Panc1 (cell line): ENCODE data around the gene KIF26B. TPM values are rescaled to one million over a fixed set of nuclear protein-coding genes. Genes with fewer than 3 reads are reported as not detected.

Experiments used
- ATAC-seq: fragments of 200-7000 bp; cut with Tn5 transposase; 2 replicates; pipeline ENCODE4 v1.9.1; 2020; ENCODE audit warnings: mild to moderate bottlenecking, moderate library complexity
- BruUV-seq: library from RNA; stranded (reverse); fragments of 400-500 nt; replicated peaks from 2 replicates; lab custom pipeline; 2021; lab: Mats Ljungman, UMichigan
- CTCF ChIA-PET: fragments of 300-600 bp; sonication (Branson Sonifier 250); formaldehyde crosslinking; loops from one replicate; lab custom pipeline; 2022; ENCODE audit warnings: antibody characterized with exemption; lab: Charles Lee
- POLR2A ChIA-PET: fragments of 300-600 bp; sonication (Branson Sonifier 250); formaldehyde crosslinking; loops from one replicate; lab custom pipeline; 2022; ENCODE audit warnings: antibody characterized with exemption; lab: Charles Lee
- DNase-seq: peaks from one replicate; pipeline ENCODE4 v3.0.0-alpha.2; 2010; ENCODE audit warnings: low read depth, low spot score
- H3K27ac ChIP-seq: 2 replicates; pipeline ENCODE4 v1.5.1; 2011; ENCODE audit warnings: mild to moderate bottlenecking, low read length, inconsistent platforms
- H3K27me3 ChIP-seq: fragments of 200-500 bp; sonication (Bioruptor generic); 2 replicates; pipeline ENCODE4 v1.6.0; 2014; ENCODE audit warnings: low read length, inconsistent platforms; ENCODE audit not compliant: control insufficient read depth, insufficient read depth
- H3K36me3 ChIP-seq: fragments of 200-500 bp; sonication (Bioruptor generic); 2 replicates; pipeline ENCODE4 v1.5.1; 2014; ENCODE audit warnings: inconsistent platforms, mild to moderate bottlenecking, low read length, moderate library complexity; ENCODE audit not compliant: control insufficient read depth, insufficient read depth
- H3K4me1 ChIP-seq: 2 replicates; pipeline ENCODE4 v1.5.1; 2011; ENCODE audit warnings: inconsistent platforms, mild to moderate bottlenecking, low read length, moderate library complexity; ENCODE audit not compliant: control insufficient read depth, insufficient read depth
- H3K4me3 ChIP-seq, 2 experiments: 2 replicates each; pipeline ENCODE4 v1.5.1; 2011 to 2012; ENCODE audit warnings: low read depth in 2 of 2, low read length in 2 of 2, mild to moderate bottlenecking in 2 of 2, inconsistent platforms in 1 of 2, moderate library complexity in 1 of 2
- H3K9me3 ChIP-seq: fragments of 200-500 bp; sonication (Bioruptor generic); 2 replicates; pipeline ENCODE4 v1.5.1; 2014; ENCODE audit warnings: low read depth, mild to moderate bottlenecking, inconsistent platforms, low read length, moderate library complexity; ENCODE audit not compliant: control insufficient read depth, insufficient read depth
- POLR2AphosphoS5 ChIP-seq: IDR thresholded peaks from 2 replicates; pipeline ENCODE4 v1.6.1; 2012; ENCODE audit warnings: mild to moderate bottlenecking, low read depth, low read length, moderate library complexity
- SIN3A ChIP-seq: IDR thresholded peaks from 2 replicates; pipeline ENCODE4 v1.6.1; 2012; ENCODE audit warnings: low read depth, mild to moderate bottlenecking, low read length, moderate library complexity, borderline replicate concordance; ENCODE audit not compliant: insufficient read depth
- in situ Hi-C: cut with HindIII; loops from 2 replicates; pipeline ENCODE4 v1.10.0; 2016; ENCODE audit warnings: low sequenced_read_pairs, low pct_unique_long_range_greater_than_20kb
- intact Hi-C: fragments of 100-400 bp; cut with micrococcal nuclease; formaldehyde crosslinking; loops from one replicate; pipeline ENCODE4 v1.10.0; 2022; ENCODE audit not compliant: unreplicated experiment
- total RNA-seq: library from RNA; stranded (reverse); gene quantifications from one replicate; pipeline ENCODE4 v1.2.1, GENCODE V29; 2021; ENCODE audit not compliant: unreplicated experiment
- TF ChIP-seq, protein P1 (sequence below), 2 experiments: IDR thresholded peaks; 2 replicates each; pipeline ENCODE4 v1.6.1; 2011 to 2012; ENCODE audit warnings: low read depth in 2 of 2, control low read depth in 1 of 2, low read length in 1 of 2, mild to moderate bottlenecking in 1 of 2, moderate library complexity in 1 of 2; ENCODE audit not compliant: insufficient read depth in 1 of 2
- TF ChIP-seq, protein P2 (sequence below): fragments of 450-650 bp; IDR thresholded peaks from 2 replicates; pipeline ENCODE4 v1.5.1; 2017; ENCODE audit warnings: mild to moderate bottlenecking

The KIF26B gene
- total RNA-seq, 1 experiment from 2014 or later, result 0.33 TPM

DNA sequence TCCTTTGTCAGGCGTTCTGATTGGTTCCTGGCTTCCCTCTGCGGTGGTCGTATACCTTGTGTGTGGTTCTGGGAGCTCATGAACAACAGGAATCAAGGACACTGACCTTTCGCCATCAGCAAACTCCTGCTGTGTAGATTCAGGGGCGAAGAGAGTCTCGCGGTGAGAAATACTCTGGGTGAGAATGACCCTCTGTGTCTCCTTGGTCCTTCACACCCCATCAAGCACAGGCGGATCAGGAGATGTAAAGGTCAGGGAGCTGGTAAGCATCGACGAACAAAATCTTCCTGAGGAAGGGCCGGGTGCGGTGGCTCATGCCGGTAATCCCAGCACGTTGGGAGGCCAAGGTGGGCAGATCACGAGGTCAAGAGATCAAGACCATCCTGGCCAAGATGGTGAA is 207.2 kb downstream of the KIF26B start:
- ATAC-seq, result no peak
- in situ Hi-C loops, result no loop called here
- H3K4me3 ChIP-seq, result no peak overlapping the region
- H3K27me3 ChIP-seq, result no peaks in the 10 kb centered on the region
- DNase-seq, result no peak
- ChIA-PET CTCF (interaction anchor here (0.6 kb wide), 1 partner anchor 63 kb away, joined by 8 read pairs; no protein-coding TSS in a partner anchor), POLR2A (no interaction called here)
- no peaks in the 10 kb centered on the region for H3K4me1 ChIP-seq
- H3K36me3 ChIP-seq, result no peaks in the 10 kb centered on the region
- no TSS peak for BruUV-seq
- intact Hi-C loops, result no loop called here
- TF ChIP-seq SIN3A, result no peak
- TF ChIP-seq, protein P1, sequence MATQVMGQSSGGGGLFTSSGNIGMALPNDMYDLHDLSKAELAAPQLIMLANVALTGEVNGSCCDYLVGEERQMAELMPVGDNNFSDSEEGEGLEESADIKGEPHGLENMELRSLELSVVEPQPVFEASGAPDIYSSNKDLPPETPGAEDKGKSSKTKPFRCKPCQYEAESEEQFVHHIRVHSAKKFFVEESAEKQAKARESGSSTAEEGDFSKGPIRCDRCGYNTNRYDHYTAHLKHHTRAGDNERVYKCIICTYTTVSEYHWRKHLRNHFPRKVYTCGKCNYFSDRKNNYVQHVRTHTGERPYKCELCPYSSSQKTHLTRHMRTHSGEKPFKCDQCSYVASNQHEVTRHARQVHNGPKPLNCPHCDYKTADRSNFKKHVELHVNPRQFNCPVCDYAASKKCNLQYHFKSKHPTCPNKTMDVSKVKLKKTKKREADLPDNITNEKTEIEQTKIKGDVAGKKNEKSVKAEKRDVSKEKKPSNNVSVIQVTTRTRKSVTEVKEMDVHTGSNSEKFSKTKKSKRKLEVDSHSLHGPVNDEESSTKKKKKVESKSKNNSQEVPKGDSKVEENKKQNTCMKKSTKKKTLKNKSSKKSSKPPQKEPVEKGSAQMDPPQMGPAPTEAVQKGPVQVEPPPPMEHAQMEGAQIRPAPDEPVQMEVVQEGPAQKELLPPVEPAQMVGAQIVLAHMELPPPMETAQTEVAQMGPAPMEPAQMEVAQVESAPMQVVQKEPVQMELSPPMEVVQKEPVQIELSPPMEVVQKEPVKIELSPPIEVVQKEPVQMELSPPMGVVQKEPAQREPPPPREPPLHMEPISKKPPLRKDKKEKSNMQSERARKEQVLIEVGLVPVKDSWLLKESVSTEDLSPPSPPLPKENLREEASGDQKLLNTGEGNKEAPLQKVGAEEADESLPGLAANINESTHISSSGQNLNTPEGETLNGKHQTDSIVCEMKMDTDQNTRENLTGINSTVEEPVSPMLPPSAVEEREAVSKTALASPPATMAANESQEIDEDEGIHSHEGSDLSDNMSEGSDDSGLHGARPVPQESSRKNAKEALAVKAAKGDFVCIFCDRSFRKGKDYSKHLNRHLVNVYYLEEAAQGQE (IDR thresholded peaks at IDR 0.05; ENCODE audit: insufficient read depth in 1 of 2, low read depth in 2 of 2, low read length in 1 of 2), result no peak
- TF ChIP-seq POLR2AphosphoS5, result no peak
- TF ChIP-seq, protein P2, sequence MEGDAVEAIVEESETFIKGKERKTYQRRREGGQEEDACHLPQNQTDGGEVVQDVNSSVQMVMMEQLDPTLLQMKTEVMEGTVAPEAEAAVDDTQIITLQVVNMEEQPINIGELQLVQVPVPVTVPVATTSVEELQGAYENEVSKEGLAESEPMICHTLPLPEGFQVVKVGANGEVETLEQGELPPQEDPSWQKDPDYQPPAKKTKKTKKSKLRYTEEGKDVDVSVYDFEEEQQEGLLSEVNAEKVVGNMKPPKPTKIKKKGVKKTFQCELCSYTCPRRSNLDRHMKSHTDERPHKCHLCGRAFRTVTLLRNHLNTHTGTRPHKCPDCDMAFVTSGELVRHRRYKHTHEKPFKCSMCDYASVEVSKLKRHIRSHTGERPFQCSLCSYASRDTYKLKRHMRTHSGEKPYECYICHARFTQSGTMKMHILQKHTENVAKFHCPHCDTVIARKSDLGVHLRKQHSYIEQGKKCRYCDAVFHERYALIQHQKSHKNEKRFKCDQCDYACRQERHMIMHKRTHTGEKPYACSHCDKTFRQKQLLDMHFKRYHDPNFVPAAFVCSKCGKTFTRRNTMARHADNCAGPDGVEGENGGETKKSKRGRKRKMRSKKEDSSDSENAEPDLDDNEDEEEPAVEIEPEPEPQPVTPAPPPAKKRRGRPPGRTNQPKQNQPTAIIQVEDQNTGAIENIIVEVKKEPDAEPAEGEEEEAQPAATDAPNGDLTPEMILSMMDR, result no peak
- no peaks in the 10 kb centered on the region for H3K9me3 ChIP-seq
- no peak overlapping the region for H3K27ac ChIP-seq

DNA sequence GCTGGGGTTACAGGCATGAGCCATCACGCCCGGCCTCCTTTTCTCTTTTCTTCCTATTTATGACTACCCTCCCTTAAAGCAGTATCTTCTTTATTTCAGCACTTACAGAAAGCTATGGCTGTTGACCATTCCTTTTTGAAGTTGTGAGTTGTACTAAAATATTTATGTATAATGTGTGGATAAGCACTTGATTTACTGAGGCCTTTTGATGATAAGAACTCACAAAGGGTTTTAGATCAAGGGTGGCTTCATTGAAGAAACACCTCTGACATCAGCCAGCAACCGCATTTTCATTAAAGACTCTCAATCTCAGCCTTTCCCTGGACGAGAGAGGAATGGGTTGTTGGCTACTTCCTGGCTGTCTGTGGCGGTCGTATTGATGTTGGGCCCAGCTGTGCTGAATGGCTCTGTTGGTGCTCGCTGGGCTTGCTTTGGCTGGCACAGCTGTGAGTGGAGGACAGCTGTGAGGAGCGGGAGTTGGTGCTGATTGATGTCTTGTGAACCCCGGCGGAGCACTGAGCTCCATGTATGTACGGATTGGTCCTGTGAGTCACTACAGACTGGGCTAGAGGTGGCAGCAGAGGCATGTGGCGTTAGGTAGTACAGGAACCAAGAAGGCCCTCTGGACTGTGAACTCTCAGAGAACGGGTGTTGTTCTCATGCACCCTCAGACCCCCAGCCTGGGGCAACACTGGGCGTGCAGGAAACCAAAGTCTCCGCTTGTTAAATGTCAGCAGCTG is 208.8 kb downstream of the KIF26B start:
- no TSS peak for BruUV-seq
- TF ChIP-seq POLR2AphosphoS5, result no peak
- TF ChIP-seq SIN3A, result no peak
- no peak for DNase-seq
- Histone ChIP-seq H3K9me3 (no peaks in the 10 kb centered on the region), H3K36me3 (no peaks in the 10 kb centered on the region), H3K27me3 (no peaks in the 10 kb centered on the region), H3K4me3 (no peak overlapping the region), H3K4me1 (no peaks in the 10 kb centered on the region), H3K27ac (no peak overlapping the region)
- no peak for ATAC-seq
- CTCF ChIA-PET, result interaction anchor here (0.6 kb wide), 1 partner anchor 1096 kb away, joined by 12 read pairs; no protein-coding TSS in a partner anchor
- in situ Hi-C loops, result no loop called here
- intact Hi-C loops, result no loop called here
- POLR2A ChIA-PET, result no interaction called here
